GM18508 (cell line): ENCODE results near the gene FAAP20.
A peak's percentile ranks its signal among the peaks of the same experiment; 100 is the strongest.

Source experiments
- ATAC-seq: cut with Tn5 transposase; IDR thresholded peaks from one replicate; pipeline ENCODE4 v1.9.1; 2021; ENCODE audit warnings: moderate number of reproducible peaks; ENCODE audit not compliant: insufficient read depth, unreplicated experiment

Gene FAAP20

GRCh38 chr1:2230781-2231531, 36.4 kb upstream of the FAAP20 start:
- ATAC-seq, result no peak

GRCh38 chr1:2229911-2230731, 35.5 kb upstream of the FAAP20 start:
- no peak for ATAC-seq

GRCh38 chr1:2229037-2229864, 34.7 kb upstream of the FAAP20 start:
- no peak for ATAC-seq

- no peak for ATAC-seq
Observed at GRCh38 chr1:2228694-2229036, 34.1 kb upstream of the FAAP20 start.

DNA sequence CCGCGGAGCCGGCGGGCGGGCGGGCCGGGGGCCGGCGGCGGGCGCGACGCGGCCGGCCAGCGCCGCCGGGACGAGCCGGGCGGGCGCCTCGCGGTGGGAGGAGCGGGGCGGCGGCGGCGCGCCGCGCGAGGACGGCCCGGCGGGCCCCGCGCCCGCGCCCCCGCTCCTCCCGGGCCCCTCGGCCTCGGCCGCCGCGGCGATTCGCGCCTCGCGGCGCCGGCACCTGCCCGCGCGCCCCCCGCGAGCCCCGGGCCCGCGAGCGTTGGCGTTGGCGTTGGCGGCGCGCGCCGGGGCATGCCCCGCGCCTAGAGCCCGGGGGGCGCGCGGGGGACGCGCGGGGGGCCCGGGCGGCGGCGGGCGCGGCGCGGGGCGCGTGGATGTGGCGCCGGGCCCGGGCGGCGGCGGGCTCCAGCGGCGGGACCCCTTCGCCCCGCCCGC, 33.6 kb upstream of the FAAP20 start, which contains the start of gene SKI:
TSS of gene SKI (plus strand) at position 163 of the 438 bp plus-strand sequence. CDS start 448 bp downstream, outside the sequence.
- no peak for ATAC-seq

- ATAC-seq, result peak; percentile 51
Observed at GRCh38 chr1:2227346-2228156, 33.0 kb upstream of the FAAP20 start.

- ATAC-seq, result no peak
Observed at GRCh38 chr1:2226525-2227345, 32.2 kb upstream of the FAAP20 start.

DNA sequence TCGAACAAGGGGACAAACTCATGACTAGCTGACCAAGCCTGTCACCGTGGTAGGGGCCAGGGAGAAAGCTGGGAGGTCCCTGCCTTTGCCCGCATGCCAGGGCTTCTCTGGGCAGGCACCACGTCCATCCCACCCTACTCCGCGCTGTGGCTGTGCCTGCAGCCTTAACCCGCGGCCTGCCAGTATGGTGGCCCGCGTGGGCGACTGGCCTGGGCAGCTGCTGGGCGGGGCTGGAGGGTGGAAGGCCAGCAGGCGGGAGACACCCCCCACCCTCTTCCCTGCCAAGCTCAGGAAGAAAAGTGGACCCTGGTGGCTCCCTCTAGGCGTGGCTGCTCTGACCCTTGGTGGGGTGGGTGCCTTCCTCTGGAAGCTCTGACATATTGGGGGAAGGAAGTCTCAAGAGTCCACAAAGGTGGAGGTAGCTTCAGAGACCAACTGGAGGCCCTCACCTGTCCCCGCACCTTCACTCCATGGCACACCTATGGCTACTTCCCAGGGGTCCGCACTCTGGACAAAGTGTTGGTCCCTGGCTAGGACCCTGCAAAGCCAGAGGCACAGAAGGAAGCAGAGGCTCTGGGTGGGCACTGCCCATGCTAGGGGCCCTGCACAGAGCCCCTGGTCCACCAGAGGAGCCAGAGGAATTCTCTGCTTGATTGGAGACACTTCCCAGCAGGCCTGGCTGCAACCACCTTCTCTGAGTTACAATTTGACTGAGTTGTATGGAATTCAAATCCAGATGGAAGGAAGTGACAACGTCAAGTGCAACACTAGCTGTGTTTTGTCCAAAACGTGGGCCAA, 30.3 kb upstream of the FAAP20 start:
- no peak for ATAC-seq

DNA sequence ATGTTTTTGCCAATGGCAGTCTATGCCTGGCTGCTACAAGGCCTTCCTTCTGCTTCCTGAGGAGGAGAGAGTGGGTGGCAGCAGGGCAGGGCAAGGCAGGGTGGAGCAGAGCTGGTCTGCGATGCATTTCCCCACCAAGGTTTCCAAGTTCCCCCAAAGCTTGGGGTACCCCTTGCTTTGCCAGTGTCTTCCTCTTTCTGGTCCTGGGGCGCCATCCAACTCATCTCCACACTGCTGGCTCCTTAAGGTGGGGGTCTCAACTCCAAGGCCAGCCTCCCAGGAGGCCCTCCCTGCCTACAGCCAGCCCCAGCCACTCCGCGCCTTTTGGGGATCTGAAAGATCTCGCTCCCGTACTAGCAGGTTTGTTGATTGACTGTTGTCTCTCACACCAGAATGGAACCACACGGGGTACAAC, 29.6 kb upstream of the FAAP20 start:
- no peak for ATAC-seq

DNA sequence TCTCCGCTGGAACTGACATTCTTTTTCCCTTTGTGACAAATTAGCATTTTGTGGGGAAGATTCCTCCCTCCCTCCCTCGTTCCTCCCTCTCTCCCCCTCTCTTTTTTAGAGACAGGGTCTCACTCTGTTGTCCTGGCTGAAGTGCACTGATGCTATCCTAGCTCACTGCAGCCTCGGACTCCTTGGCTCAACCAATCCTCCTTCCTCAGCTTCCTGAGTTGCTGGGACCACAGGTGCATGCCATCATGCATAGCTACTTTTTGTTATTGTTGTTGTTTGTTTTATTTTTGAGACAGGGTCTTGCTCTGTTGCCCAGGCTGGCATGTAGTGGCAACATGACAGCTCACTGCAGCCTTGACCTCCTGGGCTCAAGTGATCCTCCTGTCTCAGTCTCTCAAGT, 26.7 kb upstream of the FAAP20 start:
- no peak for ATAC-seq

GRCh38 chr1:2216767-2217058, 22.1 kb upstream of the FAAP20 start:
- ATAC-seq, result no peak

GRCh38 chr1:2215909-2216766, 21.6 kb upstream of the FAAP20 start:
- no peak for ATAC-seq

GRCh38 chr1:2215329-2215728, 20.8 kb upstream of the FAAP20 start:
- no peak for ATAC-seq

DNA sequence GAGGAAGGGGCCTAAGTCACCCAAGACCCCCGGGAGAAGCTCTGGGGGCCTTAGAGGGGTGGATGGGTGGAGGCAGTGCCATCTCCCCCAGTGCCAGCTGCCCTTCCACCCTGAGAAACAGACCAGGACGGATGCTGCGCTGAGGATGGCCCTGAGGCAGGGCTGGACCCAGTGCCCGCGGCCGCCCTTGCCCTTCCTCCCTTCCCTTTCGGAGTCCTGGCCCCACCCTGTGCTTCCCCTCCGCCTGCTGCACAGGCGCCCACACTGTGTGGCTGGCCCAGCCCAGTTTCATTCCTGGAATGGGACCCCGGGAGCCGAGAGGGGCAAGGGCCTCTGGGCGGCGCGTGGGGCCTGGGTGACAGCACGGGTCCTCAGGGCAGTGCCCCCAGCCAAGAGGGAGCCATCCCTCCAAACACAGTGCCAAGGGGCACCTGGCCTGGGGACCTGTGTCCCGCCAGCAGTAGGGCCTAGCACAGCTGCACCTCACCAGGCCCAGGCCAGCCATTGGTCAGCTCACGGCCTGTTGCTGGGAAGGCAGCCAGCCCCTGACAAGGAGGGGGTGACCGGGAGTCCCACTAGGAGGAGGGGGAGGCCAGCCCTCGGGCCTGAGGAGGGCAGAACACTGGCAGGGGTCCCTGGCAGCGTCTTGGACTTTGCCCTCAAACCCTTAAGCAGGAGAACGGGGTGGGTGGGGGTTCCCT, 20.1 kb upstream of the FAAP20 start:
- ATAC-seq, result no peak

GRCh38 chr1:2213576-2214505, 19.3 kb upstream of the FAAP20 start:
- ATAC-seq, result no peak
